LNCaP clone FGC (cell line): ENCODE measurements around the gene NT5DC1.

Experiments
- DNase-seq: peaks from one replicate; pipeline ENCODE4 v3.0.0-alpha.2; 2011; ENCODE audit warnings: low read depth
- H3K4me3 ChIP-seq: 2 replicates; pipeline ENCODE4 v1.5.1; 2011; ENCODE audit warnings: mild to moderate bottlenecking, low read depth, low read length, control low read depth
- CTCF ChIP-seq: IDR thresholded peaks from 2 replicates; pipeline ENCODE4 v1.5.1; 2012; ENCODE audit warnings: mild to moderate bottlenecking; ENCODE audit not compliant: control insufficient read depth, insufficient read depth; ENCODE audit errors: extremely low read depth

The NT5DC1 gene

DNA sequence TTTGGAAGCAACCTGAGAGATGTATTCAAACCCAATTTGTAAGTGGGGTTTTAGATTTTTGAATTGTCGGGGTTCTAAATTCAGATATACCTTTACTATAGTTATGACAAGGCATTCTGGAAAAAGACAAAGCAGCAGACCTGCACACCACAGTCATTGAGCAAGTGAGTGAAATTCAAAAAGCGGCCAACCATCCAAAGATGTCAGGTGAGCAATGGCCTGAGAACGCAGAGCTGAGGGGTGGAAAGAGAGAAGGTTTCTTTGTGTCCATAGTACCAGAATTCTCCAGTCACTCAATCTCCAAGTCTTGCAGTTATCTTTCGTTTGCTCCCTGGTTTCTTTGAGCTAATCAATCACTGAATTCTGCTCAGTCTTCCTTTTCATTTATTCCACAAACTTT, 38.2 kb upstream of the NT5DC1 start:
- no peak for DNase-seq
- TF ChIP-seq CTCF, result no peak
- H3K4me3 ChIP-seq, result no peak overlapping the region

DNA sequence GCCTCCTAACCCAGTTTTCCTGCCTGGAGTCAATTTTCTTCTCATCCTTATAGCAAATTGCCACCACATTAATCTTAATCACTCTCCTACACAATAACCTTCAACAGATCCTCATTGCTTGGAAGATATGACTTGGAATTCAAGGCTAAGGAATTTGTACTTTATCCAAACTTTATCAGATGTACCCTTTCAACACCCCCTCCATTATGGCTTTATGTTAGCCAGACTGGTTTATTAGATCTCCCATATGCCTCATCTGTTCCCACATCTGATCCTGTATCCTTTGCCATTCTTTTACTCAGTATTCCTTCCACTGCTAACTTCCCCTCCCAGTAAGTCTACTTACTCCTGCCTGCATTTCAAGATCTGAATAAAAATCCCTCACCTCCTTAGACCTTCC, 36.0 kb upstream of the NT5DC1 start:
- TF ChIP-seq CTCF, result no peak
- DNase-seq, result no peak

DNA sequence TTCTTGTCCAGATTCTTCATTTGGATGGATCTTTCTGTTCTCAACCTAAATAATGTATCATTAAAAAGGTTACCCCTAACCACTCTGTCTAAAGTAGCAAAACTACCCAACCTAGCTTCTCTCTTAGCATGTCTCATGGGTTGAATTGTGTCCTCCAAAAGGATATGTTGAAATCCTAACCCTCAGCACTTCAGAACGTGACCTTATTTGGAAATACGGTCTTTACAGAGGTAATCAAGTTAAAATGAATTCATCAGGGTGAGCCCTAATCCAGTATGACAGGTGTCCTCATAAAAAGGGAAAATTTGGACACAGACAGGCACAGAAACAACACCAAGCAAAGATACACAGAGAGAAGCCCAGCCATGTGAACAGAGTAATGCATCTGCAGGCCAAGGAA, 33.9 kb upstream of the NT5DC1 start:
- no peak for DNase-seq
- no peak for TF ChIP-seq CTCF
- no peak overlapping the region for H3K4me3 ChIP-seq

More for the DNA sequence above, 36.0 kb upstream of the NT5DC1 start:
- H3K4me3 ChIP-seq, result no peak overlapping the region

GRCh38 chr6:116070101-116070500, 30.6 kb upstream of the NT5DC1 start:
- no peak for TF ChIP-seq CTCF
- no peak overlapping the region for H3K4me3 ChIP-seq
- no peak for DNase-seq

- peak; percentile 25 for DNase-seq
- TF ChIP-seq CTCF, result no peak
- H3K4me3 ChIP-seq, result no peak overlapping the region
Observed at GRCh38 chr6:116070616-116071389, 29.9 kb upstream of the NT5DC1 start.

DNA sequence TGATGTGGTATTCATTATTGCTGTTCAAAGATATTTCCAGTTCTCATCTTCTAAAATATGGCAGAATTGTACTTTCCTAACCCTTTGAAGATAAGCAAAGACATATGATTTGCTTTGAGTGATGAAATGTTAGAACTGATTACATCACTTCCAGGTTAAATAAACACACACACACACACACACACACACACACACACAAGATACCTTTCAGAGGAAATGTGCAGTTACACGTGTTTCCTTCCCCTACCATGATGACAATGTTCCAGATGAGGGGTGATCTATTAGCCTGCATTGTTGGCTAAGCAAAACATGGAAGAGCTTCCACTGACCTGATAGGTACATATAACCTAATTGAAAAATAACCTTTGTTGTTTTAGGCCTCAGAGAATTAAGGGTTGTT, 28.3 kb upstream of the NT5DC1 start:
- no peak for TF ChIP-seq CTCF
- no peak for DNase-seq

More for the DNA sequence above, 28.3 kb upstream of the NT5DC1 start:
- no peak overlapping the region for H3K4me3 ChIP-seq
